WTC11 (cell line): Measurements from ENCODE around the gene PHACTR3.

Source experiments
- ATF6 ChIP-seq: sonication (generic); formaldehyde crosslinking; IDR thresholded peaks from 2 replicates; pipeline ENCODE4 v1.8.1; 2023; ENCODE audit warnings: mild to moderate bottlenecking, missing genetic modification reagents
- FOXJ3 ChIP-seq: sonication (generic); formaldehyde crosslinking; IDR thresholded peaks from 2 replicates; pipeline ENCODE4 v1.9.0; 2021; ENCODE audit warnings: missing genetic modification reagents, mild to moderate bottlenecking, borderline replicate concordance
- TP53 ChIP-seq: sonication (generic); formaldehyde crosslinking; IDR thresholded peaks from 2 replicates; pipeline ENCODE4 v1.8.1; 2023; ENCODE audit warnings: mild to moderate bottlenecking, missing genetic modification reagents
- ZNF396 ChIP-seq: fragments of 250-450 bp; sonication (Bioruptor Pico); IDR thresholded peaks from 2 replicates; pipeline ENCODE4 v1.8.0; 2021; ENCODE audit warnings: mild to moderate bottlenecking, moderate library complexity, borderline replicate concordance
- TF ChIP-seq, protein P1 (sequence below): sonication (generic); formaldehyde crosslinking; IDR thresholded peaks from 2 replicates; pipeline ENCODE4 v1.8.0; 2022; ENCODE audit warnings: mild to moderate bottlenecking, missing genetic modification reagents
- TF ChIP-seq, protein P2 (sequence below): fragments of 200-600 bp; IDR thresholded peaks from 2 replicates; pipeline ENCODE4 v1.8.0; 2022; ENCODE audit warnings: antibody characterized with exemption

GRCh38 chr20:59559024-59559817 lies 45.1 kb upstream of the PHACTR3 start:
- TF ChIP-seq ZNF396 (CRISPR knock-in tag) (no peak), ATF6 (CRISPR knock-in tag) (no peak), FOXJ3 (no peak), TP53 (CRISPR knock-in tag) (no peak)
- TF ChIP-seq, protein P1, sequence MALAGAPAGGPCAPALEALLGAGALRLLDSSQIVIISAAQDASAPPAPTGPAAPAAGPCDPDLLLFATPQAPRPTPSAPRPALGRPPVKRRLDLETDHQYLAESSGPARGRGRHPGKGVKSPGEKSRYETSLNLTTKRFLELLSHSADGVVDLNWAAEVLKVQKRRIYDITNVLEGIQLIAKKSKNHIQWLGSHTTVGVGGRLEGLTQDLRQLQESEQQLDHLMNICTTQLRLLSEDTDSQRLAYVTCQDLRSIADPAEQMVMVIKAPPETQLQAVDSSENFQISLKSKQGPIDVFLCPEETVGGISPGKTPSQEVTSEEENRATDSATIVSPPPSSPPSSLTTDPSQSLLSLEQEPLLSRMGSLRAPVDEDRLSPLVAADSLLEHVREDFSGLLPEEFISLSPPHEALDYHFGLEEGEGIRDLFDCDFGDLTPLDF, result no peak
- TF ChIP-seq, protein P2, sequence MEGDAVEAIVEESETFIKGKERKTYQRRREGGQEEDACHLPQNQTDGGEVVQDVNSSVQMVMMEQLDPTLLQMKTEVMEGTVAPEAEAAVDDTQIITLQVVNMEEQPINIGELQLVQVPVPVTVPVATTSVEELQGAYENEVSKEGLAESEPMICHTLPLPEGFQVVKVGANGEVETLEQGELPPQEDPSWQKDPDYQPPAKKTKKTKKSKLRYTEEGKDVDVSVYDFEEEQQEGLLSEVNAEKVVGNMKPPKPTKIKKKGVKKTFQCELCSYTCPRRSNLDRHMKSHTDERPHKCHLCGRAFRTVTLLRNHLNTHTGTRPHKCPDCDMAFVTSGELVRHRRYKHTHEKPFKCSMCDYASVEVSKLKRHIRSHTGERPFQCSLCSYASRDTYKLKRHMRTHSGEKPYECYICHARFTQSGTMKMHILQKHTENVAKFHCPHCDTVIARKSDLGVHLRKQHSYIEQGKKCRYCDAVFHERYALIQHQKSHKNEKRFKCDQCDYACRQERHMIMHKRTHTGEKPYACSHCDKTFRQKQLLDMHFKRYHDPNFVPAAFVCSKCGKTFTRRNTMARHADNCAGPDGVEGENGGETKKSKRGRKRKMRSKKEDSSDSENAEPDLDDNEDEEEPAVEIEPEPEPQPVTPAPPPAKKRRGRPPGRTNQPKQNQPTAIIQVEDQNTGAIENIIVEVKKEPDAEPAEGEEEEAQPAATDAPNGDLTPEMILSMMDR, result no peak
